Measurements from ENCODE around the gene TTLL10. TPM values are rescaled to one million over a fixed set of nuclear protein-coding genes. Genes with fewer than 3 reads are reported as not detected.

Gene TTLL10
- total RNA-seq, 1 donor from 2014 or later, result 0.47 TPM

GRCh38 chr1:1168451-1169411 is 4.9 kb upstream of the TTLL10 start:
- H3K27me3 Mint-ChIP-seq (ENCODE audit: low read depth), result peaks cover 16% of the 10 kb centered on the region
- H3K4me3 Mint-ChIP-seq, result no peak overlapping the region

GRCh38 chr1:1169429-1170214 is 4.1 kb upstream of the TTLL10 start:
- peaks cover 17% of the 10 kb centered on the region for H3K27me3 Mint-ChIP-seq (ENCODE audit: low read depth)
- H3K4me1 Mint-ChIP-seq, result peaks cover 12% of the 10 kb centered on the region
- no peaks in the 10 kb centered on the region for H3K9me3 Mint-ChIP-seq
- H3K27ac Mint-ChIP-seq, result no peak overlapping the region
- TF ChIP-seq CTCF (IDR thresholded peaks at IDR 0.05; ENCODE audit: unreplicated experiment), result no peak
- H3K36me3 Mint-ChIP-seq, result no peaks in the 10 kb centered on the region
- peak in 1 of 2 experiments; percentile 18 for DNase-seq (ENCODE audit: low spot score in 2 of 2, unreplicated experiment in 2 of 2)
- no peak overlapping the region for H3K4me3 Mint-ChIP-seq

More at GRCh38 chr1:1168451-1169411, 4.9 kb upstream of the TTLL10 start:
- H3K27ac Mint-ChIP-seq, result no peak overlapping the region
- DNase-seq (ENCODE audit: low spot score in 2 of 2, unreplicated experiment in 2 of 2), result peak in 1 of 2 experiments; percentile 18
- TF ChIP-seq CTCF (IDR thresholded peaks at IDR 0.05; ENCODE audit: unreplicated experiment), result no peak
- H3K36me3 Mint-ChIP-seq, result no peaks in the 10 kb centered on the region
- peaks cover 18% of the 10 kb centered on the region for H3K4me1 Mint-ChIP-seq
- no peaks in the 10 kb centered on the region for H3K9me3 Mint-ChIP-seq

DNA sequence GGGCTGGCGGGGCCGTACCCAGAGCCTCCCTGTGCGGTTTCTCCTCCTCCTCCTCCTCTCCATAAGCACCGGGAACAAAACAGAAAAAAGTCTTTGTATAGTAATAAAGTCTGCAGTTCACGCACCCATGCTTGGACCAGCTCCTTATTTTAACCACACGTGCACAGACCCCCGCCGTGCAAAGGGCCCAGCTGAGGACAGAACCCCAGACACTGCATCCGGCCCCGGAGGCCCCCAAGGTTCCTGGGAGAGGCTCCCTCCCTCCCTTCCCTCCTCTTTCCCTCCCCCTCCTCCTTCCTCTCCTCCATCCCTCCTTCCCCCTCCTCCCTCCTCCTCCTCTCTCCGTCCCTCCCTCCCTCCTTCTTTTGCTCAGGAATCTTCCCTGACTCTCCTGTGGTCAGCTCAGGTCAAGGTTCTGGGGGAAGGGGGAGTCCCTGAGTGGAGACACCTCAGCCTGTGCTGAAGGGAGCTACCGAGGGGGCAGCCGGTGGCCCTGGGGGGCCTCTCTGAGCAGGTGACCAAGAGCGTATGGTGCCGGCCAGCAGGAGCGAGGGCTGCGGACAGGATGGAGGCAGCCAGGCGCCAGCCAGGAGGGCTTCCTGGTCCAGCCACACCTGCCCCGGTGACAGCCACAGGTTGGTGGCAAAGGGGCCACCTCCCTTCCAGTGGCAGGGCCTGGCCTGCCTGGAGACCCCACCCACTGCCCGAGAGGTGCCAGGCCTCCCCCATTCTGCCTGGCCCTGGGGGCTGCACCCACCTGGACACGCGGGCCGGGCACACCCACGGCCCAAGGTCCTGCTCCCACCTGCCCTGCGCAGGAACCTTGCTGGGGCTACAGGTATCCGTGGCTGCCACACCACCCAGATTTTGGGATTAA is 3.2 kb upstream of the TTLL10 start:
- H3K4me1 Mint-ChIP-seq, result peaks cover 10% of the 10 kb centered on the region
- no peak overlapping the region for H3K27ac Mint-ChIP-seq
- DNase-seq (ENCODE audit: low spot score in 2 of 2, unreplicated experiment in 2 of 2), result no peak
- H3K9me3 Mint-ChIP-seq, result no peaks in the 10 kb centered on the region
- peak overlapping the region; percentile 30 for H3K4me3 Mint-ChIP-seq
- TF ChIP-seq CTCF (IDR thresholded peaks at IDR 0.05; ENCODE audit: unreplicated experiment), result no peak
- peaks cover 23% of the 10 kb centered on the region for H3K27me3 Mint-ChIP-seq (ENCODE audit: low read depth)
- H3K36me3 Mint-ChIP-seq, result no peaks in the 10 kb centered on the region

GRCh38 chr1:1171161-1171545 is 2.5 kb upstream of the TTLL10 start:
- Mint-ChIP-seq H3K27me3 (ENCODE audit: low read depth) (peaks cover 30% of the 10 kb centered on the region), H3K36me3 (no peaks in the 10 kb centered on the region), H3K4me3 (no peak overlapping the region), H3K27ac (no peak overlapping the region), H3K4me1 (peaks cover 7% of the 10 kb centered on the region), H3K9me3 (no peaks in the 10 kb centered on the region)
- no peak for TF ChIP-seq CTCF (IDR thresholded peaks at IDR 0.05; ENCODE audit: unreplicated experiment)
- no peak for DNase-seq (ENCODE audit: low spot score in 2 of 2, unreplicated experiment in 2 of 2)

All from mesothelial cell of epicardium (in vitro differentiated cells).